Thymus (tissue), 11 donors: ENCODE results near the gene ERBIN. TPM values are rescaled to one million over a fixed set of nuclear protein-coding genes. Genes with fewer than 3 reads are reported as not detected.

Source experiments
- DNase-seq, 9 donors: peaks; one replicate each; pipeline ENCODE4 v3.0.0-alpha.2; 2013; ENCODE audit warnings: low spot score in 9 of 9, low read depth in 6 of 9, missing footprints in 1 of 9
- H3K27ac ChIP-seq, 2 donors: one replicate each; pipeline ENCODE4 v1.5.1; 2013; ENCODE audit warnings: control low read depth in 1 of 2, low read depth in 1 of 2, low read length in 1 of 2, mild to moderate bottlenecking in 1 of 2, moderate library complexity in 1 of 2
- H3K27me3 ChIP-seq, 2 donors: one replicate each; pipeline ENCODE4 v1.5.1; 2013; ENCODE audit warnings: low read length in 1 of 2; ENCODE audit not compliant: control insufficient read depth in 2 of 2, insufficient read depth in 1 of 2
- H3K36me3 ChIP-seq, 2 donors: one replicate each; pipeline ENCODE4 v1.5.1; 2013; ENCODE audit warnings: low read length in 1 of 2, mild to moderate bottlenecking in 1 of 2, moderate library complexity in 1 of 2; ENCODE audit not compliant: control insufficient read depth in 2 of 2, insufficient read depth in 2 of 2
- H3K4me1 ChIP-seq, 2 donors: one replicate each; pipeline ENCODE4 v1.5.1; 2013; ENCODE audit warnings: low read length in 2 of 2; ENCODE audit not compliant: control insufficient read depth in 2 of 2, insufficient read depth in 2 of 2
- H3K4me3 ChIP-seq, 2 donors: one replicate each; pipeline ENCODE4 v1.5.1; 2013; ENCODE audit warnings: low read length in 2 of 2, control low read depth in 1 of 2, mild to moderate bottlenecking in 1 of 2
- H3K9me3 ChIP-seq, 2 donors: one replicate each; pipeline ENCODE4 v1.5.1; 2013; ENCODE audit warnings: low read length in 1 of 2, mild to moderate bottlenecking in 1 of 2; ENCODE audit not compliant: control insufficient read depth in 2 of 2, insufficient read depth in 1 of 2
- WGBS: extraction: QIAGEN DNeasy Blood & Tissue Kit; methylation state at CpG from one replicate; pipeline ENCODE4 v1.1.7; 2013; 5-methylcytosine and 5-hydroxymethylcytosine counted together
- polyA plus RNA-seq: library from polyadenylated mRNA; stranded (reverse); fragments of 200-250 nt; gene quantifications from one replicate; pipeline ENCODE4 v1.2.3, GENCODE V29; 2013
- total RNA-seq: library from RNA; stranded (reverse); fragments of 120-200 nt; gene quantifications from one replicate; pipeline ENCODE4 v1.2.4, GENCODE V29; 2013
- donor health status: healthy.

The ERBIN gene
- total and polyA plus RNA-seq, 2 donors = 45.0 to 75.8 TPM

DNA sequence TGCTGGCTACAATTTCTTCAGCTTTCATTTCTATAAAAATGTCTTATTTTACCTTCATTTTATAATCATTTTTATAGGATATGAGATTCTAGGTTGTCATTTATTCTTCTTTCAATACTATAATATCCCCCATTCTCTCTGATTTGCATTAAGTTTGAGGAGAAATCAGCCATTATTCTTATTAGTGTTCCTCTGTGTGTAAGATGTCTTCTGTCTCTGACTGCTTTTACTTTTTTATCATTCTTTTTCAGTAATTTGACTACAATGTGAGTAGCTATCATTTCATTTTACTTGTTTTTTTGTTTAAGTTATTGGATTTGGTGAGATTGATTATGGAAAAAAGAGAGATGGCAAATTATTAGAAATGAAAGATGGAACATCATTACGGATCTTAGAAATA, 204.1 kb downstream of the ERBIN start:
- H3K27me3 ChIP-seq = no peaks in the 10 kb centered on the region
- no peak for DNase-seq
- no peak overlapping the region for H3K4me3 ChIP-seq
- 94% methylated on average over 1 of the region's 1 CpG for WGBS
- no peaks in the 10 kb centered on the region for H3K4me1 ChIP-seq
- H3K9me3 ChIP-seq = no peaks in the 10 kb centered on the region
- H3K27ac ChIP-seq = no peak overlapping the region
- no peaks in the 10 kb centered on the region for H3K36me3 ChIP-seq

Other genes with a start within 250 kb of the ERBIN start
- gene SGTB, start 204.5 kb upstream of the ERBIN start, total RNA-seq = 3.3 TPM
- gene SGTB, start 204.5 kb upstream of the ERBIN start, polyA plus RNA-seq = 6.7 TPM
- 7.5 TPM for gene NLN, start 204.4 kb upstream of the ERBIN start, total RNA-seq
- 2.5 TPM for gene NLN, start 204.4 kb upstream of the ERBIN start, polyA plus RNA-seq
- gene SREK1, start 217.7 kb downstream of the ERBIN start, total RNA-seq = 73.2 TPM
- gene SREK1, start 217.7 kb downstream of the ERBIN start, polyA plus RNA-seq = 59.4 TPM